Stimulated activated CD4-positive, alpha-beta T cell treated with anti-CD3 and anti-CD28 coated beads, Interleukin-12 subunit alpha, Interleukin-12 subunit beta, amount 100 ng/mL, for 4 hours (primary cell): ENCODE data around the gene WWOX.

Source experiments
- DNase-seq: peaks from one replicate; pipeline ENCODE4 v3.0.0-alpha.2; 2020

WWOX gene

DNA sequence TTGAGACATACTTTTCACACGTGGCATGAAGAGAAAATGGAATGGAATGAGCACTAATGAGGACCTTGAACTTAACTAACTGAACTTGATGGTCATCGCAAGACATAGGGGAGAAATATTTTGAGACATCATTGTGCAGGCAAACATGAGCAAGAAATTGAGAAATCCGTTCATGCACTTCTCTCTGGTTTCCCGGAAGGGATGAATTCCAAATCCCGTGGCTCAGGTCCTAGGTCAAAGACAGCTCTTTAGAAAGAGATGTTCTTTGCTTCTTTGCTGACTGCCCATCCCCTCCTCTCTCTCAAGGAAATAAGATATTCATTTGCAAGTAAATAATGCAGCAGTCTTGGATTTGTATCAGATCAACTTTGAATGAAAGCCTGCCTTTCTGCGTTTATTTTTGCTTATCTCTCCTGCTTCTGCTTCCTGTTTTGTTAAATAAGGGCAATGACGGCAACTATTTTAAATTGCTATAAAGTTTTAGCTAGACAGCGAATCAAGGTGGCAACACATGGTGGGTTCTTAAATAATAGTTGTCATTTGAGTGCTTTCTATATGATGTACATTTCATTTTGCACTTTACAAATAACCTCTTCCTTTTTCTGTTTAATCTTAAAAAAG, 843.3 kb downstream of the WWOX start:
- DNase-seq = no peak

DNA sequence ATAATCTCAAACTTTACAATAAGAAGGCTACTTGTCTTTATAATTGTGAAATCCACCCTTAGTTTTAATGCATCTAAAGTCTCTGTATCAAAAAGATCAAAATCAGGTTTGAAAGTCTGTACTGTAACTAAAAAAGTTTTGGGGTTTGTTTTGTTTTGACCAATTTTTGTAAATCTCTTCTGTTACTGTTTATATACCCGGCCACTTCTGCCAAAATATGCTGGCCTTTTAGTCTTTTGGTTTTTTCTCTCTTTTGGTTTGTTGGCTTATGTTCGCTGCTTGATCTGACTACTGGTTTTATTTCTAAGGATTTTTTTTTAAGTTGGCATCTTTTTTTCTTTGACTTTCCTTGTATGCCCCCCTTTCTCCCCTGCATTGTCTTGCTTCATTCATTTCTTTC, 845.9 kb downstream of the WWOX start:
- DNase-seq = no peak

DNA sequence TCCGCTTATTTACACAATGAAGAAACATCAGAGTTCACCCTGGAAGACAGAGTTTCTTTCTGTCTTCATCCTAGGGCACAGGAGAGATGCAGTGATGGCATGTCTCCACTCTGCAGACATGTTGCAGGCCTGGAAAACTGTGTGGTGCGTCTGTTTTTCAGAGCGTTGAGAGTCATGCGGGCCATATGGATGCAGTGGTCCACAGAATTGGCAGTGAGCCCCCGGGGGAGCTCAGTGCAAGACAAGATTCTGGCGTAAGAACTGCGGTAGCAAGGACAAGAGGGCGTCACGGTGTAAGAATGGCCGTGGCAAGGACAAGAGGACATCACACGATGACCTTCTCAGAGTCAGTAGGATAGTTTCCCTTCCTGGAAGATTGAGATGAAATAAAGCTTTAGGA, 847.1 kb downstream of the WWOX start:
- DNase-seq = no peak

DNA sequence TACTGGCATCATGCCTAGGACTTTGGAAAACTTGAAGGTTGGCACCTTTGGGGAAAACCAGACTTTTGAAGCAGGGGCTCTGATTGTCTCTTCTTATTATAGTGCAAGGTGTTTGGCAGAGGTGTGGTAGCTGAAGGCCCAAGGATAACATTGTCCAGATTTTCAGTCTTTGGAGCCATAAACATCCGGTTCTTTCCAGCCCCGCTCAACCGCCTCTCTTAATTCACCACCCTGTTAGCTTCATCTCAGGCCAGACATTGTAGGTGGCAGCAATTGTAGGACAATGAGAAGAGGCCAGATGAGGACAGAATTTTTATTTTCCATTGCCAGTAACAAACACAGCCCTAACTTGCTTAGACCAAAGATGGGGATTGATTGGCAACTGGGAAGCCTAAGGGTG, 851.3 kb downstream of the WWOX start:
- no peak for DNase-seq

DNA sequence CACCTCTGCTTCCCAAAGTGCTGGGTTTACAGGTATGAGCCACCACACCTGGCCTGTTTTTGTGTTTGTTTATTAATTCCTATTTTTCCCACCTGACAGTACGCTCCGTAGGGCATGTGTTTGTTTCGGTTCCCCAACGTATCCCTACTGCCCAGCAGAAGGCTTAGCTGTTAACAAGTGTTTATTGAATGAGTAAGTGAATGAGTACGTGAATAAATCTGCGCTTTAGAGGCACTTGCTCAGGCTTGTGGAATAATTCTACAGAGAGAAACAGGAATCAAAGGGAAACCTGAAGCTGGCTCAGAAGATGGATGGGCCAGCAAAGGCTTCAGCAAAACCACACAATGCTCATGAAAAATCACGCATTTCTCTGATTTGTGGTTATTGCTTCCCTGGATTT, 853.2 kb downstream of the WWOX start:
- no peak for DNase-seq

DNA sequence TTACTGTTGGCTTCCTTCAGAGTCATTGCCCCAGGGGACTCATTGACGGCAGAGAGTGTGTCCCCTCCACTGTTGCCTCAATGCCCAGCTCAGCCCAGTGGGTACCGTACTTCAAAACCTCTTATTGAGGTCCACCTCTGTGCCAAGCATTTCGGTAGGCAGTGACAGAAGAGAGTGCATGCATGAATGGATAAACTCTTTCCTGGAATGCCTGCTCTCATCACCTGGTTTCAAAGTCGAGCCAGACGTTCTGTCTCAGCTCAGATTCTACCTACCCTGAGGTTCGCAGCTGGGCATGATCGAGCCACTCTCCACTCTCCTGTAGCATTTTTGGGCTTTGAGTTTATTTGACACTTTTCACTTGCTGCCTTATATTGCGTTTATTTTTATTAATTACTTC, 854.1 kb downstream of the WWOX start:
- no peak for DNase-seq

DNA sequence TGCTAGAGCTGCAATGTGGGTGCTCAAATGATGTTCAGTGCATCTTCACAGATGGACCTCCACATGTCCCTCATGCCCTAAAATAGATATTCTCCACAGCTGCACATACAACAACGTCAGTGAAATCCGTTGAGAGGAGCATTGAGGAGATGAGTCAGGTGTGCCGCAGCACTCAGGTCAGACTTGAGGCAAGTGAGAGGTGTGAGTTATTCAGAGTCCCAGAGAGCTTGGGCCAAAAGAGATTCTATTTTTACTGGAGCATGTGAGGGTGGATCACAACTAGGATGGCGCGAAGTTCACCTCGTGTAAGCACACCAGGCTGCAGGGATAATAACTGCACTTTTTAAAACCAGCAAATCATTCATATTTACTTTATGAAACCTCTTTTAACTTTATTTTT, 855.8 kb downstream of the WWOX start:
- DNase-seq = no peak

DNA sequence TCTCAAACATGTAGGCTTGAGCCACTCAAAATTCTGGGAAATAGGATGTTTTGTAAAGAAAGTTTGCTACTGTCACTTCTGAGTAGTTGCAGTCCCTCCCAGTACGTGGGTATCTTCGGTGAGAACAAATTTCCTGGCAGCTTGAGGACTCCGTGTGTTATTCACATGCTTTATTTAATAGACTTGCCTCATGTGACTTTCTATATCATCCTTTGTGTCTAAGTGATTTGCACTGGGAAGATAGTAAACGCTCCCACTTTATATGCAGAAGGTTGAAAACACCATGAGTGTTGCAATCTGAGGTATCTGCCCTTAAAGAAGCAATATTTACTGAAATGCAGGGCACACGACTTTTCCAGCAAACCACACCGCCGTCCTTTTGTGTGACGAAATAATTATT, 857.4 kb downstream of the WWOX start:
- no peak for DNase-seq

DNA sequence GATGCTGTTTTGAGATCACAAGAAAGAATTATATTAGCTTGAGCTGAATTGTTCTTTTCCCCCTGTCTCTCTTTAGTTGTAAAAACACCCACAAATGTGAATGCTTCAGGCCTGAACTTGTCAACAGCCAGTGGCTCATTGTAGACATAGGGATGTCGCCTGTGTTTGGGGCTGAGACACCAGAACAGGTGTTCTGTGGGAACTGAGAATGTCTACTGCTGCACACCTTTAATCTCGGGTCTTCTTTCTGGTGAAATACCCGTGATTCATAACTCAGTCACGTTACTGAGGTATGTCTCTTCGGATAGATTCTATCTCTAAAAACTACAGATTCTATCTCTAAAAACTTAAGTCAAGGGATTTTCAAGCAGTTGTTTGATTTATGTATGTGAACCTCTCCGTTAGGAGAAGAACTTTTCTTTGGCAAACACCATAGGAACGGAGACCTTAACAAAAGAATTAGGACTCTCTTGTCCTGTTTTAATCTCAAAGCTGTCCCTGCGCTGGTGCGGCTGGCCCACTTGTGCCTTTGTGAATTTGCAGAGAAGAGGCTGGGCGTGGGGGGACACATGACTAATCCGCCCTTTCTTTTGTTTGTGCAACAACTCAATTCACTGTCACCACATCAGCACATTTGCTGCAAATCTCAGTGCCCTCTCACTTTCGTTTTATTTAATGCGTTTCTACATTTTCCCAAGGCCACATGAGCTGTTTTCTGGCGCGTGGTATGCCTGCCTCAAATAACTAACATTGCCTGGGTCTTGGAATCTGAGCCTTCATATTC, 858.1 kb downstream of the WWOX start:
- DNase-seq = peak; percentile 8

DNA sequence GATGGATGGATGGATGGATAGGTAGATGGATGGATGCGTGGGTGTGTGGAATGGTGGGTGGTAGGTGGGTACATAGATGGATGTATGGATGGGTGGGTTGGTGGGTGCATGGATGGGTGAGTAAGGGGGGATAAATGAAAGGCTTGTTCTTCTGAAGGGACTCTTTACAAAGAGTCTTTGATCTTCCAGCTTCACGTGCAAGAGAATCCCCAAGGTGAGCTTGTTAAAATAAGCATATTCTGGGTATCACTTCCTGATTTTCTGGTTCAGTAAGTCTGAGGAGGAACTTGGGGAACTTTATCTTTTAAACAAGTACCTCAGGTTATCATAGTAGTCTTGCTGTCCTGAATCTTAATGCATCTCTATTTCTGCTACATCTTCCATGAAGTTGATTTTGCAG, 862.0 kb downstream of the WWOX start:
- DNase-seq = no peak

DNA sequence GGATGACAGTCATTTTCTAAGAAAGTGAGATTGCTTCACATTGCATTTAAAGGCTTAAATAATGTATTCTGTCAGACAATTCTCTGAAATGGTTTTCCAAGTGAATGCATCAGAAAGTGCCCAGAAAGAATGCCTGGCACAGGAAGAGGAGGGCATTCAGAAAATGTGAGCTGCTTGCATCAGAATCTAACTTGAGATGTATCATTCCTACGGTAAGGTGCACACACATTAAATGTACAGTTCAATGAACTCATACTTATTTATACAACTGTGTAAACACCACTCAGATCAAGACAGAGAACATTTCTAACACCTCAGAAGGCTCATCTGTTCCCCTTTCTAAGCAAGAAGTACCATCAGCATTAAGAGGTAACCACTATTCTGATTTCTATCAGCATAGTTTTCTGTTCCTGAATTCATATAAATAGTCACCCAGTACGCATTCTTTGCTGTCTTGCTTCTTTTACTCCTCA, 863.0 kb downstream of the WWOX start:
- DNase-seq = no peak

DNA sequence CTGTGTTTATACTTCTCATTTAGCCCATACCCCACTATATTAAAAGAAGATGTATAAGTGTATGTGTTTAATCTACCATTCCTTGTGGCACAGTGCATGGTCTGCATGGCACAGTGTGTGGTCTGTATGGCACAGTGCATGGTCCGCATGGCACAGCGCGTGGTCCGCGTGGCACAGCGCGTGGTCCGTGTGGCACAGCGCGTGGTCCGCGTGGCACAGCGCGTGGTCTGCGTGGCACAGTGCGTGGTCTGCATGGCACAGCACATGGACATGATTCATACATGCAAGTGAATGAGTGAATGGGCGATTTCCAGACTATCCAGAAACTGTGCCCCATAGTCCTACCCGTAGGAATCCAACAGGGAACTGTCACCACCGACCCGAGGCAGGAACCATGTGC, 868.5 kb downstream of the WWOX start:
- no peak for DNase-seq

DNA sequence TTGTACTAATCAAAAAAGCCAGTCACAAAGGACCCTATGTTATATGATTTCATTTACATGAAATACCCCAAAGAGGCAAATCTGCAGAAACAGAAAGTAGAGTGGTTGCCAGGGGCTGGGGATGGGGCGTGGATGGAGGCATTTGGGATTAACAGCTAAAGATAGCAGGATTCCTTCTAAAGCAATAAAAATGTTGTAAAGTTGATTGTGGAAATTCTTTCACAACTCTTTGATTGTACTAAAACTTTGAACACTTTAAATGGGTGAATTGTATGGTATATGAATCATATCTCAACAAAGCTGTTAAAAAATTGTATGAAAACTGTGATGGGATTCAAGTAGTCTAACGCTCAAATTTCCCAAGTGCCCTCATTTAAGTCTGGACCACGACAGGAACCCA, 870.3 kb downstream of the WWOX start:
- DNase-seq = no peak

DNA sequence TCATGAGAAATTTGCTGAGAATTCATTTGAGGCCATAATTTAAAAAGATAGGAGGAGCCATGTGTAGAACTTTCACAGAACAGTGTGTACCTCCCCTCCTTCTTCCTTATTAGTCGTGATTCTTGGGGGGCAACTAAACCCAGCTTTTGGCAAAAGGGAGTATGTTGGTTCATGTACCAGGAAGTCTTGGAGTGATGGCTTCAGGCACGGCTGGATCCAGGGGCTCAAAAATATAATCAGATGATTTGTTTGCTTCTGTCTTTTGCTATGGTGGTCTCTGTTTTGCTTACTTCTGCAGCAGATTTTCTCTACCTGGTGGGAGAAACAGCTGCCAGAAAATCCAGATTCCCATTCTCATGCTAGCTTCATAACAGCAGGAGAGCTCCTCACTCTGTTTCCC, 871.2 kb downstream of the WWOX start:
- DNase-seq = no peak

DNA sequence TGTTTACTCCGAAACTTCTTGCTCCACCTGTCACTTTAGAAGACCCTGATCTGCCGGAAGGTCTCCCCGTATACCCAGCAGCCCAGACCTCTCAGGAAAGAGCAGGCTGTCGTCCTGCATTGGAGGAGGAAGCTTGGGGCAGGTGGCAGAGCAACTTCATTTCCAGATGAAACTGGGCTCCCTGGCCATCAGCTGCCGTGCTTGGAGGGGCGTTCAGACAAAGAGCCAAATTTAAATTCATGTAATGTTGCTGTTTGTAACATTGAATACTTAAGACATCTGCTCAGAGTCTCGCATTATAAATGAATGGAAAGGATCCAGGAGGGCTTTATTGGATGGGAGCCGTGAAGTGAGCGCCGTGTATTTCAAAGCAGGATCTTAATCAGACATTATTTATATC, 872.6 kb downstream of the WWOX start:
- DNase-seq = no peak

DNA sequence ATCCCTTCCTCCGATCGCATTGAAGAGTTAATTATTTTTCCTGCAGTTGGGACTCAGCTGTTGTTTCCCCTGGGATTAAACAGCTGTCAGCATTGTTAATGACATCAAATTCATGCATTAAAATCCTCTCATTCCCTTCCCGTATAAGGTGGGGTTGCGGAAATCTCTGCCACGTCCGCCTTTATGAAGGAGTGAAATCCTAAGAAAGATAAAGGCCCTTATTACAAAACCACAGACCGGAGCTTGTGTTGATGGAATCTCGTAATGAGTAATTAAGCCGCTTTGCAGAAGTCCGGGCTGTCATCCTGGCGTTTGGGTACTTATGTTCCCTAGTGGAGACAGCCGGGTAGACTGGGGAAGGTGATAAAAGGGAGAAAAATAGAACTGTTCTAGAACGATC, 873.5 kb downstream of the WWOX start:
- no peak for DNase-seq

DNA sequence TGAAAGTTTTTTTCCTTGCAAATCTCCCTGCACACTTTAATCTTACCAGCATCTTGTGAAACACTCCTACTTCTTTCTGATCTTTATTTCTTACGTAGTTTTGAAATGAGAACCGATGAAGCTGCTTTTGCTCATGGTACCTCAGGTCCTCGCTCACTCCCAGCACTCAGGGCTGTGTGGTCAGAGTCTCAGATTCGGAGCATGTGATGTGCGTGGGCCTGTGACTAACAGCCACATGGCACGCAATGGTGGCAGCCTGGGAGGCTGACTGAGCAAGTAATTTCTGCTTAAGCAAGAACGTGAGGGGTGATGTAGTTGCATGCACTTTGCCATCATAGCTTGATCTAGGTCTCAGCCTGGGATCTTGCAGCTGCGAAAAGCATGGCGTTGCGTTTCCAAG, 876.8 kb downstream of the WWOX start:
- DNase-seq = peak; percentile 26

DNA sequence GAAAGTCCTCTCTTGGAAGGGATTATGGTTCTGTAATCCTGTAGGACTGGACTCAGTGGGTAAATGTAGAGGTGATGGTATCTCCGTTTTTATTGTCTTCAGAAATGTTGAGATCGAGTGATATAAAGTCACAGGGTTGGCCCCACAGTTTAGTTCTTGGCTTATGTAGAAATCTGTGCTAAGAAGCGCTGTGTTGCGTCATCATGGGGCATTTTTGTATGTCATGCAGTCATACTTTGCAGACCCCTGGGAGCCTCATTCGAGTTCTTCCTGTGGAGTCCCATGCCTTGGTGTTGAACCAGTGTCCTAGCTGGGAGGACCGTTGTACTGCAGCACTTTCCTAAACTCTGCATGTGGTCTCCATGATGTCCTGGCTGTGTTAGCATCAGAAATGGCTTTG, 881.4 kb downstream of the WWOX start:
- no peak for DNase-seq

DNA sequence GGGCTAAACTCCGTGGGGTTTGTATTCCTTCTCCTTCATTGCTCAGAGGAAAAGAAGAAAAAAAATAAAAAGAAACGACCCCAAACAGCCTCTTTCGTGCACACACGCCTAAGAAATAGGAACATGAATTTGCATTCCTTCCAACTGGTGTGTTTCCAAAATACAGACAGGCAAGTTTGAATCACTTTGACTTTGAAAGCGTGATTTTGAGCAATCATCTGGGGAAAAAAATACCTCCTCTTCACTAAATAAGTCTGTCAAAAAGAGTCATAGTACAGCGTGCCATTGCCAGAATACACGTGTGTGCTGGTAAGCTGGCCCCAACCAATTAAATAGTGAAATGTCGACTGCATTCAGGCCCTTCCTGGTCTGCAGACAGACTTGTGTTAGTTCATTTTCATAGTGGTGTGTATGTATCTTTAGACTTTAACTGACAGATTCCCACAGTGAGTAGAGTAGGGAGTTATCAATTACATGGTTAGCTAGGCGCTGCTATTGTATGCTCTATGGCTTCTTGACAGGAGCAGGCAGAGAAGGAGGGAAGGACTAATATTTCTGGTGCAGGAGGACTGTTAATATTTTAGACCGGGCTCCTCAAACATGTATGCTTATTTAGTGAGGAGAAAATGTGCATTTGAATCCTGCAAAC, 882.8 kb downstream of the WWOX start:
- DNase-seq = no peak

DNA sequence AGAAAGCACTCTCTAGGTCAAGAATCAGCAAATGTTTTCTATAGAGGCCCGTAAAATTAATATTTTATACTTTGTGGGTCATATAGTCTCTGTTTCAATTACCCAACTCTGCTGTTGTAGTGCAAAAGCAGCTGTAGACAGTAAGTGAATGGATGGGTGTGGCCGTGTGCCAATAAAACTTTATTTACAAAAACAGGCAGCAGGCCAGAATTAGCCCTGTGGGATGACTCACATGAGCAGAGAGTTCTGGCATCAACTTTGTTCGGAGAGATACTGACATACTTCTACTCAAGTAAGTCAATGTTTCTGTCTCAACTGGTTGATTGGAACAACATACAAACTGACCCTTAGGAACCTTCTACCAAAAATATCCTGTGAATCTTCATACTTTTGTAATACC, 884.9 kb downstream of the WWOX start:
- DNase-seq = no peak

DNA sequence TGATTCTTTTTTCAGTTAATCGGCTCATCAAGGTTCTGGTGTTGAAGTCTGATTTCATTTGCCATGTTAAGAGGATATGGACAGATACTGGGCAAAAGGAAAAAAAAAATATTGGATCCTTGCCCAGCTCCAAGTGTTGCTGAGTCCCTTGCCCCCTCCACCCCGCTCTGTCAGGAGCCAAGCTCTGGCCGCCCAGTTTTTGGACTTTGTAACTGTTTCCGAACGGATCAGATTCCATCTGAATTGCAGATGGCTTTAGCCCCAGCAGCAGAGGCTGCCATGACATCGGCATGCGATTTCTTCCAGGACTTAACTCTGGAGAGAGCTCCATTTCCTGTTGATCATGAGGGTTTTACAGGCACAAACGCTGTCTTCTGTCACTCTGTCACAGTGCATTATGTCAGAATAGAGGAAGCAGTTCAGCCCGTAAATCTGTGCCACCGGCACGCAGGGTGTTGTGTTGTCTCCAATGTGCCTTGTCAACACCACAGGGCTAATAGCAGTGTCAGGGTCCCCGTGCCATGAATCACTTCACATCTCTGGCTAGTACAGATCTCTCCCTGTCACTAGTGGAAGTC, 885.5 kb downstream of the WWOX start:
- no peak for DNase-seq

DNA sequence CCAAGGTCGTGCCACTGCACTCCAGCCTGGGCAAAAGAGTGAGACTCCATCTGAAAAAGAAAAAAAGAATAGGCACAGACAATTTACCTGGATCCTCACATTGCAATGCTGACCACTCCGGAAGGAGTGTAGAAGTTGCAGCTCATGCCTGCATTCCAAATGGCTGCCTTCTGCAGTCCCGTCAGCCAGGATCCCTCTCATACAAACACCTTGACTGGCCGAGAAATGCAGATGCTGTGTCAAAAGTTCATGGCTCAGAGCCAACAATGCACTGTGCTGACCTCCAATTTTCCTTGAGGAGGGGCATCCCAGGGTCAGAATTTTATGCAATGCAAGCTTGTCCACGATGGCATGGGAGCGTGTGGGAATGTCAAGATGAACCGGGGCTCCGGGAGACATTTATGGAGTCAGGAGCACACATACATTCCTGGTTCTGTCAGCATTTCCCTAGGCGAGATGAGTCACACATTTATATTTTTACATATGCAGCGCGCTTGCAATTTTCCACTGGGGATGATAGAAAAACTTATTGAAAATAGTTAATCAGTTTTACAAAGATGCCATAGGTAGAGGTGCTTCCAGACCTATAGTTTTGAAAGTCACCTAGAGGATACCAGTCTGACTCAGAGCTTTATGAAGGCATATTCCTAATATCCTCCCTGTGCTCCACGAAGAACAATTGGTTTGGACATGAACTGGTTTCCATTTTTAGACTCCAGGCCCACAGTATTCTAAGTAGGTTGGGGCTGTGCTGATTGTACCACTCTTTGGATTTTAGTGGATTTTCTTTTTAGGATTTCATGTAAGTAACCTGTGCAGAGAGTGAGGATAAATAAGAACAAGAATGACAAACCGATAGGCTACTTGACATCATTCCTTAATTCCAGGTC, 886.5 kb downstream of the WWOX start:
- no peak for DNase-seq

DNA sequence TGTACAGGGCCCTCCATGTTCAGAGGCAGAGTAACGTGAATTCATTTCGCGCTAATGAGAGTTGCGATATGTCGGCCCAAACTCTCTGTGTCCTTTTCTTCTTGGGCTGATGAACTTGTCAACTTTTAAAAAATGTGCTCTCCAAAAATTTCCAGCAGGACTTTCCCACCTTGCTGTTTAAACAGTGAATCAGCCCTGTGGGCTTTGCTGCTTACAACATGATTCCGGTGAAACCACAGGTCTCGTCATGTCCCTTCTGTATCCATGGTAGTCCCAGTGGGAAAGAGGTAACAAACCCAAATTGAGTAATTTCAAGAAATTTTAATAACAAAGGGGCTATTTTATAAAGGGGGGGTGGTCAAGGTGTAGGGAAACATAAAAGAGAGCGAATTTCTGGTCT, 888.2 kb downstream of the WWOX start:
- no peak for DNase-seq
